ENCODE measurements around the gene KLHDC8A.

Gene KLHDC8A

GRCh38 chr1:205359771-205360565 is 3.2 kb upstream of the KLHDC8A start:
- Histone ChIP-seq H3K36me3 (ENCODE audit: insufficient read depth) (no peaks in the 10 kb centered on the region), H2AFZ (ENCODE audit: low read depth) (no peak overlapping the region), H3K79me2 (ENCODE audit: insufficient read depth, low read depth) (no peaks in the 10 kb centered on the region), H3K27ac (no peak overlapping the region), H3K4me2 (no peak overlapping the region), H3K9ac (no peak overlapping the region), H3K4me3 (IDR thresholded peaks at IDR 0.05; ENCODE audit: insufficient read depth, low read depth, low read length) (no peak overlapping the region), H4K20me1 (ENCODE audit: insufficient read depth) (no peaks in the 10 kb centered on the region), H3K4me1 (ENCODE audit: low read depth, poor library complexity, severe bottlenecking) (no peaks in the 10 kb centered on the region), H3K27me3 (ENCODE audit: insufficient read depth, low read depth) (0 out of 2 replicates have a peak, but pooled peaks cover 3% of the 10 kb centered on the region)
- TF ChIP-seq CTCF (conservative IDR thresholded peaks at IDR 0.05; ENCODE audit: low read depth, low read length), result no peak

- TF ChIP-seq CTCF (conservative IDR thresholded peaks at IDR 0.05; ENCODE audit: low read depth, low read length), result no peak
Measured at GRCh38 chr1:205358579-205358978, 1.9 kb upstream of the KLHDC8A start.

GRCh38 chr1:205357567-205357966 is 845 bp upstream of the KLHDC8A start:
- H3K4me2 ChIP-seq, result no peak overlapping the region
- no peak overlapping the region for H3K4me3 ChIP-seq (IDR thresholded peaks at IDR 0.05; ENCODE audit: insufficient read depth, low read depth, low read length)
- 0 out of 2 replicates have a peak, but pooled peaks cover 3% of the 10 kb centered on the region for H3K27me3 ChIP-seq (ENCODE audit: insufficient read depth, low read depth)
- no peak overlapping the region for H3K9ac ChIP-seq
- no peaks in the 10 kb centered on the region for H4K20me1 ChIP-seq (ENCODE audit: insufficient read depth)
- no peak overlapping the region for H2AFZ ChIP-seq (ENCODE audit: low read depth)
- no peaks in the 10 kb centered on the region for H3K79me2 ChIP-seq (ENCODE audit: insufficient read depth, low read depth)
- H3K4me1 ChIP-seq (ENCODE audit: low read depth, poor library complexity, severe bottlenecking), result no peaks in the 10 kb centered on the region
- no peak overlapping the region for H3K27ac ChIP-seq
- H3K36me3 ChIP-seq (ENCODE audit: insufficient read depth), result no peaks in the 10 kb centered on the region
- no peak for TF ChIP-seq CTCF (conservative IDR thresholded peaks at IDR 0.05; ENCODE audit: low read depth, low read length)

More at GRCh38 chr1:205358579-205358978, 1.9 kb upstream of the KLHDC8A start:
- no peak overlapping the region for H2AFZ ChIP-seq (ENCODE audit: low read depth)
- no peak overlapping the region for H3K27ac ChIP-seq
- no peak overlapping the region for H3K9ac ChIP-seq
- H3K4me1 ChIP-seq (ENCODE audit: low read depth, poor library complexity, severe bottlenecking), result no peaks in the 10 kb centered on the region
- no peaks in the 10 kb centered on the region for H3K79me2 ChIP-seq (ENCODE audit: insufficient read depth, low read depth)
- no peak overlapping the region for H3K4me3 ChIP-seq (IDR thresholded peaks at IDR 0.05; ENCODE audit: insufficient read depth, low read depth, low read length)
- H3K27me3 ChIP-seq (ENCODE audit: insufficient read depth, low read depth), result 0 out of 2 replicates have a peak, but pooled peaks cover 3% of the 10 kb centered on the region
- H4K20me1 ChIP-seq (ENCODE audit: insufficient read depth), result no peaks in the 10 kb centered on the region
- H3K4me2 ChIP-seq, result no peak overlapping the region
- H3K36me3 ChIP-seq (ENCODE audit: insufficient read depth), result no peaks in the 10 kb centered on the region

- no peak overlapping the region for H3K9ac ChIP-seq
- no peak overlapping the region for H2AFZ ChIP-seq (ENCODE audit: low read depth)
- H3K27me3 ChIP-seq (ENCODE audit: insufficient read depth, low read depth), result 0 out of 2 replicates have a peak, but pooled peaks cover 3% of the 10 kb centered on the region
- no peaks in the 10 kb centered on the region for H3K4me1 ChIP-seq (ENCODE audit: low read depth, poor library complexity, severe bottlenecking)
- H3K4me2 ChIP-seq, result no peak overlapping the region
- H3K4me3 ChIP-seq (IDR thresholded peaks at IDR 0.05; ENCODE audit: insufficient read depth, low read depth, low read length), result no peak overlapping the region
- H4K20me1 ChIP-seq (ENCODE audit: insufficient read depth), result no peaks in the 10 kb centered on the region
- no peaks in the 10 kb centered on the region for H3K36me3 ChIP-seq (ENCODE audit: insufficient read depth)
- no peak for TF ChIP-seq CTCF (conservative IDR thresholded peaks at IDR 0.05; ENCODE audit: low read depth, low read length)
- H3K79me2 ChIP-seq (ENCODE audit: insufficient read depth, low read depth), result no peaks in the 10 kb centered on the region
- no peak overlapping the region for H3K27ac ChIP-seq
Measured at GRCh38 chr1:205355075-205355453, 1.7 kb downstream of the KLHDC8A start.

Data from KMS-11 (cell line).